SK-N-SH (cell line): ENCODE data around the gene TMEM63C.

Experiments used
- CTCF ChIP-seq: fragments of 200-600 bp; sonication (generic); IDR thresholded peaks from 2 replicates; pipeline ENCODE4 v1.6.1; 2017; ENCODE audit warnings: antibody characterized with exemption, mild to moderate bottlenecking, moderate library complexity
- EP300 ChIP-seq, 2 experiments: IDR thresholded peaks; 2 replicates each; pipeline versions ENCODE4 v1.4.0 to v1.6.1; 2012; ENCODE audit warnings: borderline replicate concordance in 1 of 2, low read depth in 1 of 2, low read length in 1 of 2
- FOSL2 ChIP-seq: IDR thresholded peaks from 2 replicates; pipeline ENCODE4 v1.4.0; 2012; ENCODE audit warnings: low read depth, mild to moderate bottlenecking, moderate library complexity, borderline replicate concordance
- MAX ChIP-seq: IDR thresholded peaks from 2 replicates; pipeline ENCODE4 v1.4.0; 2012; ENCODE audit warnings: low read depth
- NFIC ChIP-seq: IDR thresholded peaks from 2 replicates; pipeline ENCODE4 v1.4.0; 2012; ENCODE audit warnings: borderline replicate concordance
- POLR2AphosphoS5 ChIP-seq: IDR thresholded peaks from 2 replicates; pipeline ENCODE4 v1.6.1; 2012; ENCODE audit warnings: low read depth, low read length
- RAD21 ChIP-seq: IDR thresholded peaks from 2 replicates; pipeline ENCODE4 v1.6.1; 2012; ENCODE audit warnings: mild to moderate bottlenecking, low read length
- SMC3 ChIP-seq: IDR thresholded peaks from 2 replicates; pipeline ENCODE4 v1.6.1; 2012; ENCODE audit warnings: low read depth, low read length, improper control_type of control experiment
- TAF1 ChIP-seq: IDR thresholded peaks from 2 replicates; pipeline ENCODE4 v1.6.1; 2012; ENCODE audit warnings: low read depth, mild to moderate bottlenecking, low read length, moderate library complexity, borderline replicate concordance

GRCh38 chr14:77225892-77226557 is 44.4 kb downstream of the TMEM63C start:
- TF ChIP-seq NFIC = no peak
- no peak for TF ChIP-seq MAX
- TF ChIP-seq CTCF = no peak
- no peak for TF ChIP-seq EP300 (IDR thresholded peaks at IDR 0.05; ENCODE audit: borderline replicate concordance in 1 of 2, low read depth in 1 of 2, low read length in 1 of 2)
- no peak for TF ChIP-seq TAF1
- TF ChIP-seq SMC3 = no peak
- no peak for TF ChIP-seq RAD21
- TF ChIP-seq FOSL2 = no peak
- TF ChIP-seq POLR2AphosphoS5 = no peak
